ENCODE data around the gene ABCB8. TPM values are rescaled to one million over a fixed set of nuclear protein-coding genes. Genes with fewer than 3 reads are reported as not detected.
"Not testable (repeated sequence)": the region's sequence is repeated elsewhere in the genome, so short reads cannot be mapped to it uniquely, and the experiment has no call there.

ABCB8 gene
- total RNA-seq, 1 donor from 2014 or later: 27.7 TPM

DNA sequence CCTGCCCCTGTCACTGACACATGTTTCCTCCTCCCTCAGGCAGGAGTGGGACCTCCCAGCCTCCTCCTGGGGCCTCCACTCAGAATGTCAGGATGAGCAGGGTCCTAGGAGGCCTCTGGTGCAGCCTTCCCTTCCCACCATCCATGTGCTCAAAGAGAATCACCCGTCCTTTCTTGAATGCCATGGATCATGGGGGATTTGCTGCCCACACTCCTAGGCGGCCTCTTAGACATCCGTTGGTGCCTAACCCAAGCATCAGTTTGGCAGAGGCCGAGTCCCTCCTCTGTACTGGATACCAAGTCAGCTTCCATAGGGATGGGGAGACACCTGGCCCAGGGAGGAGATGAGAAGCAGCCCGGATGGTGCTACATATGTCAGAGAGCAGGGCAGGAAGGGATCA, 30.4 kb upstream of the ABCB8 start:
- no peak for DNase-seq (ENCODE audit: low spot score)

GRCh38 chr7:150998341-150998740, 29.9 kb upstream of the ABCB8 start:
- no peak for DNase-seq (ENCODE audit: low spot score)

- no peak for DNase-seq (ENCODE audit: low spot score)
These were observed 29.2 kb upstream of the ABCB8 start for GRCh38 chr7:150999001-150999400.

GRCh38 chr7:150999497-151000230, 28.6 kb upstream of the ABCB8 start:
- no peak for DNase-seq (ENCODE audit: low spot score)

GRCh38 chr7:151000897-151001495, 27.3 kb upstream of the ABCB8 start:
- no peak for DNase-seq (ENCODE audit: low spot score)

GRCh38 chr7:151001546-151001945, 26.7 kb upstream of the ABCB8 start:
- DNase-seq (ENCODE audit: low spot score): no peak

DNA sequence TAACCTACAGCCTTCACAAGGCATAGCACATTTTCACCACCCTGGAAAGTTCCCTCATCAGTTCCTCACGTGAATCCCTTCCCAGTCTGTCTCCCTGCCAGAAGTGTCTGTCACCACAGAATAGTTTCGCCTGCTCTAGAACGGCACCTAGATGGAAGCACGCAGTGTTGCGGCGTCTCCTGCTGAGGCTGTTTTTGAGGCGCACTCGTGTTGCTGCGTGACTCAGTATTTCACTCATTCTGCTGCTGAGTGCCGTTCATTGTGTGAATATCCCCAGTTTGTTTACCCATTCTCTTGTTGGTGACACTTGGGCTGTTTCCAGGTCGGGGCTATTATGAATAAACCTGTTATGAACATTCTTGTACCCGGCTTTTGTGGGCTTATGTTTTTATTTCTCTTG, 24.7 kb upstream of the ABCB8 start:
- DNase-seq (ENCODE audit: low spot score): no peak

DNA sequence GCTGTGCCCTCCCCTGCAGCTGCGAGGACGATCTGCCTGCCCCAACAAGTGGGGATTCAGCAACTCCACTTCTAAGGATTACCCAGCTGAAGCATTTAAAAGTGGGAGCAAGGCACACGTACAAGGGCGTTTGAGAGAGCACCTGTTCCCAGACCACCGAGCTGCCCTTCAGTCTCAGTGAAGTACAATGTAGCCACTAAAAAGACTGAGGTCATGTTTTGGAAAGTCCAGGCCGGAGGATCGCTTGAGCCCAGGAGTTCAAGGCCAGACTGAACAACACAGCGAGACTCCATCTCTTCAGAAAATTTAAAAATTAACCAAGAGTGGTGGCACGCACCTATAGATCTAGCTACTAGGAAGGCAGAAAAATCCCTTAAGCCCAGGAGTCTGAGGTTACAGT, 22.7 kb upstream of the ABCB8 start:
- no peak for DNase-seq (ENCODE audit: low spot score)

- no peak for DNase-seq (ENCODE audit: low spot score)
These were observed 21.5 kb upstream of the ABCB8 start for GRCh38 chr7:151006590-151007300.

- no peak for DNase-seq (ENCODE audit: low spot score)
These were observed 20.8 kb upstream of the ABCB8 start for GRCh38 chr7:151007469-151007898.

DNA sequence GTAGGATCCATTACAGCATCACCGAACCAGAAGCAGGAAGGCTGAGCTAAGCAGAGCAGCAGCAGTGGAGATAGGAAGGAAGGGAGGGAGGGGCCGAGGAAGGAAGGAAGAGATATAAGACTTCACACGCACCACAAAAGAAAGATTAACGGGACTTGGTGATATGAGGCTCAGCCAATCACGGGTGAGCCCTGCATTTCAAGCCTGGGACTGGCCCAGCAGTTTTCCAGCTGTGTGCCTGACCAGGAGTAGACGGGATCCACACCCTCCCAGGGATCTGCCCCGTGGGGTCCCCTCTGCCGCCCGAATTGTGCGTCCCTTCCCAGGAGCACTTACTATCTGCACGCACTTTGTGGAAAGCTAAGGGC, 20.1 kb upstream of the ABCB8 start:
- peak; percentile 87 for DNase-seq (ENCODE audit: low spot score)

DNA sequence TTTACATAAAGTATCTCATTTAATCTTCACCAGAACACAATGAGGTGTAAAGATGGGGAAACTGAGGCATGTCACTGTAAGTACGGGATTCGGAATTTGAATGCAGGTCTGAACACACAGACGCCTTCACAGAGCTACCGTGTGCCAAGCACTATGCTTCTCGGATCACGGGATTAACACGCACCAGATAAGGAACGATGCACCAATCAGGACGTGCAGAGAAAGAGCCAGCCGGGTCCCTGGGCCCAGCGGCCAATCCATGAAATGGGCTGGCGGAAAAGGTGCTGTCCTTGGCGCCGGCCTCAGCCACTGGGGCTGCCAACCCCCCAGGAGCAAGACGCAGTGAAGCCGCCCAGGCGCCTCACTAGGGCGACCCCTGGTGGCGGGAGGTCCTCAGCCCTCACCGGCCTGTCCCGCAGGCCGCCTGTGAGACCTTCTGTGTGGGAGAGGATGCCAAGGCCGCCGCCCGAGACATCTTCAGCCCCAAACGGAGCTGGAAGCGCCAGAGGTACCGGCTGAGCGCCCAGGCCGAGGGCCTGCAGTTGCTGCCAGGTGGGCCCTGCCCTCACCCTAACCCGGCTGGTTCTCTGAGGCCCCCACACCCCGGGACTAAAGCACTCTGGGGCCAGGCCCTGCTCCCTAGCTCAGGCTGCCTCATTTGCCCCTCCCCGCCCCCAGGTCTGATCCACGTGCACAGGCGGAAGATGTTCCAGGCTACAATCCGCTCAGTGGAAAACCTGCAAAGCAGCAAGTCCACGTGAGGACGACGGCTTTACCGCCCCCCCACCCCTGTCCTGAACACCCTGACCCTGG, 19.5 kb upstream of the ABCB8 start:
- DNase-seq (ENCODE audit: low spot score): peak; percentile 71

DNA sequence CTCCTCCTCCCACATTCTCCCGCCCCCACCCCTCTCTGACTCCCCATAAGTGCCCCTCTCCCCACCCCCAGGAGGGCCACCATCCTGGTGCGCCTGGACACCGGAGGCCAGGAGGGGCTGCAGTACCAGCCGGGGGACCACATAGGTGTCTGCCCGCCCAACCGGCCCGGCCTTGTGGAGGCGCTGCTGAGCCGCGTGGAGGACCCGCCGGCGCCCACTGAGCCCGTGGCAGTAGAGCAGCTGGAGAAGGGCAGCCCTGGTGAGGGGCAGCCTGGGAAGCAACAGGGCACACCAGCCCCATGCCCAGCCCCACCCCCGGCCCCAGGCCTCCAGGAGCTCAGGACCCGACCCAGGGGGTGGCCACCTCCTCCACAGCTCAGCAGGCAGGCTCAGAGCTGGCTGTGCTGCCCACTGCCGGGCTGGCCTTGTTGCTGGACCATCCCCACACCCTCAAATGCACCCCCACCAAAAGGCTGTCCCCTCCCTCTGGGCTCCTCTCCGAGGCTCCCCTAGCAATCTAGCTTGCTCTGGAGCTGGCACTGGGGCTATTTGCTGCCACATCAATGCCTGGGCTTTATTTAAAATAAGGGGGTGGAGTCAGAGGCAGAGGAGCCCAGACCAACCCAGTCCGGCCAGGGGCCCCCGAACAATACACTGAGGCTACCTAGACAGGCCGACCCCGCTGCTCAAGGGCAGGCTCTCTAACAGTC, 18.8 kb upstream of the ABCB8 start:
- DNase-seq (ENCODE audit: low spot score): peak; percentile 78

GRCh38 chr7:151010037-151010306, 18.3 kb upstream of the ABCB8 start:
- DNase-seq (ENCODE audit: low spot score): no peak

DNA sequence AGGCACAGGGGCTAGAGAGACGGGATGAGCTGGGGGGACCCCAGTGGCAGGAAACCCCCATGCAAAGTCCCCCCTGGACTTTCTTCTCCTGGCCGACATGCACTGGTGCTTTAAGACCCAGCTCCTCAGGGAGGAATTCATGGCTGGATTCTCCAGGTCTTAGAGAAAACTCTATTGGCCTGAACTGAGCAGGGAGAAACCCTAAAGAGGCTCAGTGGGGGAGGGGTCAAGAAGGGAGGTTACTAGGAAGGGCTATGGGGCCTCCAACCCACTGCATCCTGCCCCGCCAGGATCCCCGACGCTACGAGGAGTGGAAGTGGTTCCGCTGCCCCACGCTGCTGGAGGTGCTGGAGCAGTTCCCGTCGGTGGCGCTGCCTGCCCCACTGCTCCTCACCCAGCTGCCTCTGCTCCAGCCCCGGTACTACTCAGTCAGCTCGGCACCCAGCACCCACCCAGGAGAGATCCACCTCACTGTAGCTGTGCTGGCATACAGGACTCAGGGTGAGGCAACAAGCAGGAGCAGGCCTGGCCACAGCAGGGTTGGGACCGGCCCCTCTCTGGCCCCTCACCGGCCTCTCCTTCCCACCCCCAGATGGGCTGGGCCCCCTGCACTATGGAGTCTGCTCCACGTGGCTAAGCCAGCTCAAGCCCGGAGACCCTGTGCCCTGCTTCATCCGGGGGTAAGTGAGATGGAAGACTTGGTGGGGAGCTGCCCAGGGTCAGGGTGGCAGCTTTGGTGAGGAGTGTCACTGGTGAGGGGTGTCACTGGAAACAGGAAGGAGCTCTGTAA, 17.7 kb upstream of the ABCB8 start:
- DNase-seq (ENCODE audit: low spot score): peak; percentile 95

- DNase-seq (ENCODE audit: low spot score): no peak
These were observed 17.2 kb upstream of the ABCB8 start for GRCh38 chr7:151011097-151011409.

- DNase-seq (ENCODE audit: low spot score): not testable (repeated sequence)
These were observed 16.6 kb upstream of the ABCB8 start for GRCh38 chr7:151011616-151012015.

DNA sequence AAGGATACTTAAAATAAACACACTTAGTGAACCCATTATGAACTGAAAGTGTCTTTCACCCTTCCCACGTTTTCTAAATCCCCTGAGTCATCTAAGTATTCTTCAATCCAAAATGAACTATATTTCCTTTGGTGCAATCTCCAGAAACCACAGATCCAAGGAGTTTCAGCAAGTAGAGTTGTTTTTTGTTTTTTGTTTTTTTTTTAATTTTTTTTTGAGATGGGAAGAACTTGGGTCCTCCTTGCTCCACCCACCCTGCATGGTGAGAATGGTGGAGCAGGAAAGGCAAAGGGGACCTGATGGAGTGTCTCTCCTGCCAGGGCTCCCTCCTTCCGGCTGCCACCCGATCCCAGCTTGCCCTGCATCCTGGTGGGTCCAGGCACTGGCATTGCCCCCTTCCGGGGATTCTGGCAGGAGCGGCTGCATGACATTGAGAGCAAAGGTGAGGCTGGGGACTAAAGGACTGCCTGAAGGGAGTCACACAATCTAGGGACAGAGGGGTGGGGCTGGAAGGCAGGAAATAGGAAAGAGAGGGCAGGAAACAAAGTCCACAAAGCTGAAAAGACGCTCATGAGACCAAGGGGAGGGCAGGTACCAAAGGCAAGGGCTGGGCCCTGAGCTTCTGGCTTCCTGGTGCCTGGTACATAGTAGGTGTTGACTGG, 16.1 kb upstream of the ABCB8 start:
- DNase-seq (ENCODE audit: low spot score): no peak

DNA sequence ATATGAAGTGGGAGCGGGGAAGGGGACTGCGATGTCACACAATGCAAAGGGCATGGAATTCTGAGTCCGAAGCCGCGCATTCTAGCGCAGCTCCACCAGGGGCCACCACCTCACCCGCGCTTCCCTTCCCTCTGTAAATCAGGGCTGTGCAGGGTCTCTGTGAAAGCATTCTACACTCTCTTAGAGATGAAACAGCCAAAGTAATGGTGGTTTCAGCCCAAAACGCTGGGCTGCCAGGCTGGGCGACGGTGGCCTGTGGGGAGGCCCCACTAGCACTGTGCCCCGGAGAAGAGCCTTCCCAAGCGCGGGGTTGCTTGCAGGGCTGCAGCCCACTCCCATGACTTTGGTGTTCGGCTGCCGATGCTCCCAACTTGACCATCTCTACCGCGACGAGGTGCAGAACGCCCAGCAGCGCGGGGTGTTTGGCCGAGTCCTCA, 15.3 kb upstream of the ABCB8 start:
- no peak for DNase-seq (ENCODE audit: low spot score)

DNA sequence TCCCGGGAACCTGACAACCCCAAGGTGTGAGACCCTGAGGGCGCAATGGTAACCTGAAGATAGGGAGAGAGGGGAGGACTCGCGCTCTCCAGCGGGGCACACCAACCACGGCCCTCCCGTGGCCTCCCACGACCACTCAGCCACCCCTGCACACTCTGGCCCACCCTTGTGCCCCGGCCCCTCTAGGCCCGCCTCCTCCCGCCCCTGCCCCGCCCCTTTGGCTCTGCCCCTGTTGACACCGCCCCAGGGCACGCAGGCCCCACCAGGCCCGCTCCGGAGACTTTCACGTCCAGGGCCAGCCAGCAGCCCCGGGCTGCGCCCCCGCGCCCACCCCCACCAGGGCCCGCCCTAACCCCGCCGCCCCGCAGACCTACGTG, 14.9 kb upstream of the ABCB8 start:
- DNase-seq (ENCODE audit: low spot score): no peak

Data from umbilical cord (tissue), 2 donors.